Hematopoietic multipotent progenitor cell treated with erythropoietin and hydrocortisone succinate and interleukin-3 and kit ligand, for 4 days (in vitro differentiated cells): Measurements from ENCODE around the gene NR0B2.
"Not testable (repeated sequence)": the region's sequence is repeated elsewhere in the genome, so short reads cannot be mapped to it uniquely, and the experiment has no call there.

Experiments
- DNase-seq: peaks from one replicate; pipeline ENCODE4 v3.0.0-alpha.2; 2015

Gene NR0B2

DNA sequence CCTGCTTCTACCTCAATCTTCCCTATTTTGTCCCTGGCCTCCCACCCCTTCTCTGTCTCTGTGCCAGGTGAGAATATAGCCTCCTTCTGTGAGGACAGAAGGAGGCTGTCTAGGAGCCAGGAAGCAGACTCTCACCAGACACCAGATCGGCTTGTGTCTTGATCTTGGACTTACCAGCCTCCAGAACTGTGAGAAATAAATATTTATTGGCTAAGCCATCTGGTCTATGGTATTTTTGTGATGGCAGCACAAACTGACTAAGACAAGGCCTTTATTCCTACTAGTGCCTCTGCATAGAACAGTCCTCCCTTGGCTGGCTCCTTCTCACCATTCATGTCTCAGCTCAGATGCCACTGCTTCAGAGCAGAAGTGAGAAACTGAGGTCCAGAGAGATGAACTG, 25.5 kb downstream of the NR0B2 start:
- no peak for DNase-seq

DNA sequence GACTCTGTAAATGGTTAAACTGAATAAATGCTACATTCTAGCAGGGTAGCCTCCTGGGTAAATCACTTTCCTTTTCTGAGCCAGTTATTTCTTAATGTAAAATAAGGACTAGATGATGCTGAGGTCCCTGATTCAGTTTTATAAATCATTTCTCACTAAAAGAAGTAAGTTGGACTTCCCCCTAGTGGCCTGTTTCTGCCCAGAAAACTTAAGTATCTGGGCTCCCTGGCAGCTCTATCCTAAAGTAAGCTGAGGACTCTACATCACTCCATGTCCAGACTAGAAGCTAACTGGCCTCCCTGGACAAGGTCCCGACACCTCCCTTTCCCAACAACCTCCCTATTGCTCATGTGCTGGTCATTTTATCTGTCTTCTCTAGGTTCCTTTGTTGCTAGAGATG, 26.6 kb downstream of the NR0B2 start:
- DNase-seq, result peak; percentile 74

DNA sequence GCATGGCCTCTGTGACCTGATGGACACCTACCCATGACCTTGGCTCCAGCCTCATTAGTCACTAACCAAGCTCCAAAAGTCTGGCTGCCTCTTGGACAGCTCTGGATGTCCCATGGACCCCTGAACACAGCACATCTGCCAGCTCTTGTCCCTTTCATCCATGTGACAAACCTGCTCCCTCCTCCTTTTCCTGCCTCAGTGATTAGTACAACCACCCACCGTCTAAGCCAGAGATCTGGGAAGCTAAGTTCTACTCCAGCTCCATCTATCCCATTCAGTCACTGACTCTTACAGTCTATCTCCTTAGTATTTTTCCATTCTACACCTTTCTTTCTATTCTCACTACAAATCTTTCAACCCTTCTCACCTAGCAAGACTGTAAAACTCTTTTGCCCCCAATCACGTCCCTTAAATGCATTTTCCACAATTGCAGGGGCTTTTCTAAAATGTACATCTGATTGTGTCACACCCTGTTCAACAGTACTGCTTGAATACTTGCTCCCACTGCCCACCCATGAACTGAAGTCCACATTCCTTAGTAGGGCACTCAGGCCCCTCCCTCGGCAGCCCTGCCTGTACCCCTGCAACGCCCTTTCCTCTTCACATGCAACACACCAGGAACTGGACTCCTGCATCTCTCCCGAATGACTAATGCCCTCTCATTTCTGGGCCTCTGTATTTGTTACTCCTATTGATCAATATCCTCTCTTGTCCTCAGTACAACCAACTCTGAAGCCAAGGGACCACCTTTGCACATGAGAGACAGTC, 30.9 kb downstream of the NR0B2 start:
- DNase-seq, result no peak

DNA sequence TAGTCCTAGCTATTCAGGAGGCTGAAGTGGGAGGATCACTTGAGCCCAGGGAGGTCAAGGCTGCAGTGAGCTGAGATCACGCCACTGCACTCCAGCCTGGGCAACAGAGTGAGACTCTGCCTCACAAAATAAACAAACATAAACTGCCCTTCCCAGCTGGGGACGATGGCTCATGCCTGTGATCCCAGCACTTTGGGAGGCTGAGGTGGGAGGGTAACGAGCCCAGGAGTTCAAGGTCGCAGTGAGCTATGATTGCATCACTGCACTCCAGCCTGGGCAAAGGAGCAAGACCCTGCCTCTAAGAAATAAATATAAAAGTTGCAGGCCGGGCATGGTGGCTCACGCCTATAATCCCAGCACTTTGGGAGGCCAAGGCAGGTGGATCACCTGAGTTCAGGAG, 32.2 kb downstream of the NR0B2 start:
- DNase-seq, result not testable (repeated sequence)

DNA sequence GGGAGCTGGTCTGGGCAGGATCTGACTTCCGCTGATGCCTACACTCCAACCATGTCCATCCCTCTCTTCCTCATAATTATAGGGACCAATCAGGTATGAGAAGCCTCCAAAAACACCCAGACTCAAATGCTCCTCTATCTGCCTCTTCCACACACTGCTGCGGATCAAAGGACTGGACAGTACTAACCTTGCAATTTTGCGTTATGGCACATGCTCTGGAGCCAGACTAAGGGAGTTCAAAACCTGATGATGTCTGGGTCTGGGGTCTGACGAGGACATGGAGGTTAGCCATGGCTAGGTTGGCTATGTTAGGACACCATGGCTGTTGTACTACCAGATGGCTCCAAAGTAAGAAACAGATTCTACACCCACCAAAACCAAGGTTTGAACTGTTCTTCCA, 34.0 kb downstream of the NR0B2 start:
- no peak for DNase-seq

DNA sequence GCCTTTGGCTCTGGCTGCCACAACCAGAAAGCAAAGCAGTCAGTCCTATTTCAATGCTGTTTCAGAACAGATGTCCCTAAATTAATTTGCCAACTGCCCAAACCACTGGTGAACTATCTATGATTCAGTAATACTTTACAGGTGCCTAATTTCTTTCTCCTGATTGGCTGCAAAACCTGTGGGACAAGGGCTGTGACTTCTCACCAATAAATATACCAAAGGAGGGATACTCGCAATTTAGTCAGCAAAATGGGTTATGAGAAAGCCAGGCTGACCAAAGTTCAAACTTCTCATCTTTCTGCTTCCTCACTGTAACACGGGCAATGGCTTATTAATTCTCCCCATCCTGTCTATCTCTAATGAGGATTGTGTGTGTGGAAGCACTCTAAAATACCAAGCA, 36.4 kb downstream of the NR0B2 start:
- DNase-seq, result no peak

DNA sequence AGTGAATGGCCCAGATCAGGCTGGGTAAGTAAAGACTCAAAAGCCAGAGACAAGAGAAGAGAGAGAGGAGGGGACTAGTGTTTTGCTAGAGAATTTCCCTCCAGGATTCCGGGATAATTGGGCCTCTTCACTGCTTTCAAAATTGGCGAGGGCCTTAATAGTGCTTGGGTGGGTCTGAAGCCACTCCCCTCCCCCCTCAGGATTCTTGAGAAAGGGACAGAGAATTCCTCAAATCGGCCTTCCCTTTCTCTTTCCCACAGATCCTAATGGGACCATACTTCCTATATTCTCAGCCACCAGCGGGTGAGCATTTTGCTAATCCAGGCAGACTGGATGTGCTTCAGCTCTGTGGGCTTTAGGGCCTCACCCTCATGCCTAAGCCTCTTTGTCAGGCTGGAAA, 38.9 kb downstream of the NR0B2 start:
- DNase-seq, result no peak

DNA sequence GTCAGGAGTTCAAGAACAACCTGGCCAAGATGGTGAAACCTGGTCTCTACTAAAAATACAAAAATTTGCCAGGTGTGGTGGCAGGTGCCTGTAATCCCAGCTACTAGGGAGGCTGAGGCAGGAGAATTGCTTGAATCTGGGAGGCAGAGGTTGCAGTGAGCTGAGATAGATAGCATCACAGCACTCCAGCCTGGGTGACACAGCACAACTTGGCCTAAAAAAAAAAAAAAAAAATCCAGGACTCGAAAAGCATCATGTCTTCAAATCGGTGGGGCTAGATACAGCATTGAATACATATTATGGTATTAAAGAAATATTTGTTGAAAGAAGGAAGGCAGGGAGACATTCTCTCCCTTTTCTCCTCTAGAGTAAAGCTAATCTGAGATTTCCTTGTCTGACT, 40.7 kb downstream of the NR0B2 start:
- DNase-seq, result not testable (repeated sequence)

DNA sequence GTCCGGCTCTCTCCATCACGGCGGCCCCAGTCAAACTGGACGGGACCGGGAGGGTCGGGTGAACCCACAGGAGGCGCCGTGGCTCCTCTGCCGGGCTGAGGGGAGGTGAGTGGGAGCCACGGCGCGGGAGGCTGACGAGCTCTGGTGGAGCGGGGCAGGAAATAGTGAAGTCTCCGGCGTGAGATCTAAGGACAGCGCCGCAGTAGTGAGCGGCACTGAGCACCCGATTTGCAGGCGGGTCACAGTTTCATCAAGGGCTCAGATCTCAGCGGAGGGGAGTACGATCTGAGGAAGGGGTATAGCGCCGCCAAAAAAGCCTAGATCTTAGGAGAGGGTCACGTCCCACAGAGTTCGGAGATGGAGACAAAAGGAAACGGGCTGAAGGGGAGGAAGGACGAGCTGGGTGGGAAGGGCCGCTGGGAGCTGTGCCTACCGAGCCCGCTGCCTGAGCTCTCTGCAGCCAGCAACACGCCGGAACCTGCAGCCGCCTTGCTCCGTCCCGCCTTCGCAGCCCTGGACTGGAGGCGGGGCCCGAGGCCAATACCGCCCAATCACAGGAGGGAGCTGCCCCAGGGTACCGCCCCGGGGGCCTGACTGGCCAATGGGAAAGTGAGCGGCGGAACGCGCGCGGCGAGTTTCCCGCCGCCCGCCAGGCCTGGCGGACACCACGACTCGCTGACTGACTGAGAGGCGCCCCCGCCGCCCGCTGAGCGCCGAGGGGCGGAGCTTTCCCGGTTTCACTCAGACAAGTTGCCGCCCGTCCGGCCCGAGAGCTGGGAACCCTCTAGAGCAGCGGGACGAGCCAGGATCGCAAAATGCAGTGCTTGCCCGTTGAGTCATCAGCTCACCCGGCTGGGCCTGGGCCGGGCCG, 48.9 kb downstream of the NR0B2 start:
- DNase-seq, result peak; percentile 99

DNA sequence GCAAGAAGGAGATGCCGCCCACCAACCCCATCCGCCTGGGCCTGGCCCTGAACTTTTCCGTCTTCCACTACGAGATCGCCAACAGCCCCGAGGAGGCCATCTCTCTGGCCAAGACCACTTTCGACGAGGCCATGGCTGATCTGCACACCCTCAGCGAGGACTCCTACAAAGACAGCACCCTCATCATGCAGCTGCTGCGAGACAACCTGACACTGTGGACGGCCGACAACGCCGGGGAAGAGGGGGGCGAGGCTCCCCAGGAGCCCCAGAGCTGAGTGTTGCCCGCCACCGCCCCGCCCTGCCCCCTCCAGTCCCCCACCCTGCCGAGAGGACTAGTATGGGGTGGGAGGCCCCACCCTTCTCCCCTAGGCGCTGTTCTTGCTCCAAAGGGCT, 50.1 kb downstream of the NR0B2 start:
- no peak for DNase-seq

DNA sequence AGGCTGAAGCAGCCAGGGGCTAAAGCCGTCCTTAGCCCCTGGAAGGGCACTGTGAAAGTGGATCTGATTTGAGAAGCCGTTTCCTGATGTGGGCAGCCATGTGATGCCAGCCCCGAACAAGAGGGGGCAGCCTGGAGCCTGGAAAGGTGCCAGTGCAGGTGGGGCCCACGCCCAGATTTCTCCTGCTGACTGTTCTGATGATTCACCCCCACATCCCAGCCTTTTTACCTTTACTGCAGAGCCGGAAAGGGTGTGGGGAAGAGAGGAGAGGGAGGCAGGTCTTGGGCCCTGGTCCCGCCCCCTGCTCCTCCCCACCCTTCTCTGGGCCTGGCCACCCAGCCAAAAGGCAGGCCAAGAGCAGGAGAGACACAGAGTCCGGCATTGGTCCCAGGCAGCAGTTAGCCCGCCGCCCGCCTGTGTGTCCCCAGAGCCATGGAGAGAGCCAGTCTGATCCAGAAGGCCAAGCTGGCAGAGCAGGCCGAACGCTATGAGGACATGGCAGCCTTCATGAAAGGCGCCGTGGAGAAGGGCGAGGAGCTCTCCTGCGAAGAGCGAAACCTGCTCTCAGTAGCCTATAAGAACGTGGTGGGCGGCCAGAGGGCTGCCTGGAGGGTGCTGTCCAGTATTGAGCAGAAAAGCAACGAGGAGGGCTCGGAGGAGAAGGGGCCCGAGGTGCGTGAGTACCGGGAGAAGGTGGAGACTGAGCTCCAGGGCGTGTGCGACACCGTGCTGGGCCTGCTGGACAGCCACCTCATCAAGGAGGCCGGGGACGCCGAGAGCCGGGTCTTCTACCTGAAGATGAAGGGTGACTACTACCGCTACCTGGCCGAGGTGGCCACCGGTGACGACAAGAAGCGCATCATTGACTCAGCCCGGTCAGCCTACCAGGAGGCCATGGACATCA, 50.7 kb downstream of the NR0B2 start, which contains the start of gene SFN:
SFN (plus strand) TSS at position 369 of the 904 bp plus-strand sequence; CDS start at position 433, 64 bp downstream.
- peak; percentile 45 for DNase-seq

DNA sequence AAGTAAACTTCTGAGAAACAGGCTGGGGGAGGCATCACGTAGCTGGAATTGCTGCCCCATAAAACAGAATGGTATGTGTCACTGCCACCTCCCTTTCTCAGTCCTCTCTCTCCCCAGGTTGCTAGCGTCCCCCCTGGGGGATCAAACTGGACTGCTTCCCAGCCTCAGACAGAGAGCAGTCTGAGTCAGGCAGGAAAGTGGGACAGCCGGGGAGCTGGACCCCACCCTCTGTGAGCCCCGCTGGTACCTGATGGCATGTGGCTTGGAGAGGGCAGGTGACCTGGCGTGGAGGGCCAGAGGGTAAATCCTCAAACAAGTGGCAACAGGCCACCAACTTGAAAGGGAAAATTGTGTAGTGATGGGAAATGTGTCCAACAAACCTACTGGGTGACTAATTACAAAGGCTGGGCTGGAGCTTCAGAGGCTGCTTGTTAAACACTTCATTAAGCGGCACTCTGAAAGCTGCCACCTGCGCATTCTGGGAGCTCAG, 51.8 kb downstream of the NR0B2 start:
- DNase-seq, result no peak
